ENCODE results near the gene ADGRF3.
"Not testable (repeated sequence)": the region's sequence is repeated elsewhere in the genome, so short reads cannot be mapped to it uniquely, and the experiment has no call there.

The ADGRF3 gene

DNA sequence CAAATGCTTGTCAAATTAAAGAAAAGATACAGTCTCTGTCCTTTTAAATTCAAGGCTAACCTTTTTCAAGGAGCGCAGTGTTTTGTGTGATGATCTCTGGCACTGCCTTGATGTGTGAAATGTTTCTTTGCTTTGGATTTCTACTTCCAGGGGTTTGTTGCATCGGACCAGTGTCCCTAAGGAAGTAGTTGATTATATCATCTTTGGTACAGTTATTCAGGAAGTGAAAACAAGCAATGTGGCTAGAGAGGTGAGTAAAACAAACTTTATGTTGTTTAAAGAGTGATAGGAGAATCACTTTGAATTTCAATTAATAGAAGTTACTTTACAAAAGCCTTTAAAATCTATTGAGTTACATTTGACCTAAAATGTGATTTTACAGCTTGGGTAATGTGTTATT is 73.1 kb downstream of the ADGRF3 start:
- peaks cover 34% of the 10 kb centered on the region for H3K4me1 ChIP-seq (ENCODE audit: control insufficient read depth, insufficient read depth, low read length)
- peaks cover 25% of the 10 kb centered on the region for H3K36me3 ChIP-seq (ENCODE audit: insufficient read depth, low read length)
- H3K9me3 ChIP-seq (replicated peaks; ENCODE audit: low read length), result no peaks in the 10 kb centered on the region
- H3K9ac ChIP-seq (ENCODE audit: low read depth, low read length), result peak overlapping the region; percentile 16
- H3K4me3 ChIP-seq (ENCODE audit: low read length), result no peak overlapping the region
- H3K27me3 ChIP-seq (ENCODE audit: control insufficient read depth, insufficient read depth, low read length), result no peaks in the 10 kb centered on the region
- H3K4me2 ChIP-seq (ENCODE audit: low read length), result peak overlapping the region; percentile 72

- H3K4me1 ChIP-seq (ENCODE audit: control insufficient read depth, insufficient read depth, low read length), result peaks cover 34% of the 10 kb centered on the region
- H3K27me3 ChIP-seq (ENCODE audit: control insufficient read depth, insufficient read depth, low read length), result no peaks in the 10 kb centered on the region
- H3K36me3 ChIP-seq (ENCODE audit: insufficient read depth, low read length), result peaks cover 3% of the 10 kb centered on the region
- H3K4me2 ChIP-seq (ENCODE audit: low read length), result peak overlapping the region; percentile 17
- H3K9me3 ChIP-seq (replicated peaks; ENCODE audit: low read length), result no peaks in the 10 kb centered on the region
- H3K4me3 ChIP-seq (ENCODE audit: low read length), result no peak overlapping the region
- H3K9ac ChIP-seq (ENCODE audit: low read depth, low read length), result no peak overlapping the region
Measured at GRCh38 chr2:26270373-26270772, 76.2 kb downstream of the ADGRF3 start.

DNA sequence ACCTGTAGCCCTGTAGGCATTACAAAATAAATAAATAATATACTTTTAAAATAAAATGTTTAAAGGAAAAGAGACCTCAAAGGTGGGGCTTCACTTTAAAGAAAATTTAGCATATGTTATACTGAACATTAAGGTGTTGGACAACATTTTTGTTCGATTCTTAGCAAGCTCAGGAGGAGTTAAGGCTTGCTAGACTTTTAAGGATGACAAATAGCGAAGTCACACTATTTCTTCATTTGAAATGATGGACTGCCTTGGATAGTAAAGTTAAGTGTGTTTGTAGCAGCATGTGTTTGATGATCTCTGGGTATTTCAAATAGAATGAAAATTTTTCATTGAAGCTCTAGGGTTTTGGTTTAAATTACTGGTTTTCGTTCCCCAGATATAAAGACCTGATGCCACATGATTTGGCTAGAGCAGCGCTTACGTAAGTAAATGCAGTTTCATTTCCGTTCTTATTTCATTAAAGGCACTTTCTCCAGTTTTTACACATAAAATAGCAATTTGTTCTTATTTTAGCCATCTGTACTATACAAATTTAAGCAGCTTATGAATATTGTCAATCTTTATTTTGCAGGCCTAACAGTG is 76.9 kb downstream of the ADGRF3 start:
- peak overlapping the region; percentile 17 for H3K4me2 ChIP-seq (ENCODE audit: low read length)
- no peak overlapping the region for H3K4me3 ChIP-seq (ENCODE audit: low read length)
- no peaks in the 10 kb centered on the region for H3K27me3 ChIP-seq (ENCODE audit: control insufficient read depth, insufficient read depth, low read length)
- H3K9ac ChIP-seq (ENCODE audit: low read depth, low read length), result no peak overlapping the region
- peaks cover 4% of the 10 kb centered on the region for H3K36me3 ChIP-seq (ENCODE audit: insufficient read depth, low read length)
- H3K4me1 ChIP-seq (ENCODE audit: control insufficient read depth, insufficient read depth, low read length), result peaks cover 34% of the 10 kb centered on the region
- H3K9me3 ChIP-seq (replicated peaks; ENCODE audit: low read length), result no peaks in the 10 kb centered on the region

GRCh38 chr2:26268670-26269385 is 77.8 kb downstream of the ADGRF3 start:
- H3K9me3 ChIP-seq (replicated peaks; ENCODE audit: low read length); H3K36me3 ChIP-seq (ENCODE audit: insufficient read depth, low read length); H3K4me3 ChIP-seq (ENCODE audit: low read length); H3K27me3 ChIP-seq (ENCODE audit: control insufficient read depth, insufficient read depth, low read length); H3K4me2 ChIP-seq (ENCODE audit: low read length); H3K9ac ChIP-seq (ENCODE audit: low read depth, low read length): not testable (repeated sequence)
- H3K4me1 ChIP-seq (ENCODE audit: control insufficient read depth, insufficient read depth, low read length), result peaks cover 26% of the 10 kb centered on the region

DNA sequence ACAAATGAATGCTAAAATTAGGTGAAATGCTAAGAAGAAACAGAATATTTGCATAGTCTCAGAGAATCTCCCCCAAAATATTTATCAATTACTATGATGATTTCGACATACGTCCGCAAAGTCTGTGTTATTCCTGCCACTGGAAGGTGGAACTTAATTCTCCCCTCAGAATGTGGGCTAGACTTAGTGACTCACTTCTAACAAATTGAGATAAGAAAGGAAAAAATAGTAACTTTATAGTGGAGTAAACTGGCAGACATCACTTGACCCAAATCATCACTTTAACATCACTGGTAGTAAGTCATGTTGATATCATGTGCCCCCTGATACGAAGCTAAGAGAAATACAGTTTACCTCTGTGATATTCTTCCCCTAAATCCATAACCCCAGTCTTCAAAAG is 78.4 kb downstream of the ADGRF3 start:
- Histone ChIP-seq H3K4me2 (ENCODE audit: low read length) (no peak overlapping the region), H3K4me1 (ENCODE audit: control insufficient read depth, insufficient read depth, low read length) (peaks cover 20% of the 10 kb centered on the region), H3K9me3 (replicated peaks; ENCODE audit: low read length) (no peaks in the 10 kb centered on the region), H3K27me3 (ENCODE audit: control insufficient read depth, insufficient read depth, low read length) (no peaks in the 10 kb centered on the region), H3K4me3 (ENCODE audit: low read length) (no peak overlapping the region), H3K9ac (ENCODE audit: low read depth, low read length) (no peak overlapping the region), H3K36me3 (ENCODE audit: insufficient read depth, low read length) (peaks cover 13% of the 10 kb centered on the region)

DNA sequence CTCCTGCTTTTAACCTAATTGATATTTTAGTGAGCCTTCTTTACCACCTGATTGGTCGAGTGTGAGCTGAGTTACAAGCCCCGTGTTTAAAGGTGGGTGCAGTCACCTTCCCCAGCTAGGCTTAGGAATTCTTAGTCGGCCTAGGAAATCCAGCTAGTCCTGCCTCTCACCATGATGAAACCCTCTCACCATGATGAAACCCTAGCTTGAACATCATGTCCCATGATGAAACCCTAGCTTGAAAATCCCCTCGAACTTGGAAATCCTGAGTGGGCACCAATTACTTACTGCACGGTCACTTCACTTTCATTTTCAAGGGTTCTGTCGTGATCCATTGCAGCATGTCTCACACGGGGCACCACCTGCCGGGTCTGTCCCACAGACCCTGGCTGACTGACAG is 87.8 kb downstream of the ADGRF3 start:
- not testable (repeated sequence) for H3K27me3 ChIP-seq (ENCODE audit: control insufficient read depth, insufficient read depth, low read length); H3K4me2 ChIP-seq (ENCODE audit: low read length)
- peaks cover 19% of the 10 kb centered on the region for H3K36me3 ChIP-seq (ENCODE audit: insufficient read depth, low read length)

More for the DNA sequence above, 87.8 kb downstream of the ADGRF3 start:
- not testable (repeated sequence) for H3K4me3 ChIP-seq (ENCODE audit: low read length); H3K4me1 ChIP-seq (ENCODE audit: control insufficient read depth, insufficient read depth, low read length); H3K9ac ChIP-seq (ENCODE audit: low read depth, low read length); H3K9me3 ChIP-seq (replicated peaks; ENCODE audit: low read length)

All from skeletal muscle satellite cell (primary cell).